ENCODE data around the gene IRF4.

The IRF4 gene

GRCh38 chr6:445571-446417 is 54.2 kb downstream of the IRF4 start:
- no peak for FAIRE-seq

GRCh38 chr6:446418-447366 is 55.1 kb downstream of the IRF4 start:
- FAIRE-seq, result no peak

GRCh38 chr6:447381-448165 is 56.0 kb downstream of the IRF4 start:
- no peak for FAIRE-seq

GRCh38 chr6:448296-449056 is 56.9 kb downstream of the IRF4 start:
- FAIRE-seq, result no peak

GRCh38 chr6:449057-449430 is 57.5 kb downstream of the IRF4 start:
- no peak for FAIRE-seq

- FAIRE-seq, result no peak
These were observed 58.2 kb downstream of the IRF4 start for GRCh38 chr6:449486-450419.

- no peak for FAIRE-seq
These were observed 59.8 kb downstream of the IRF4 start for GRCh38 chr6:451336-451735.

- FAIRE-seq, result no peak
These were observed 60.3 kb downstream of the IRF4 start for GRCh38 chr6:451847-452246.

GRCh38 chr6:452301-453067 is 60.9 kb downstream of the IRF4 start:
- FAIRE-seq, result no peak

- no peak for FAIRE-seq
These were observed 61.6 kb downstream of the IRF4 start for GRCh38 chr6:453152-453551.

GRCh38 chr6:454148-454991 is 62.8 kb downstream of the IRF4 start:
- no peak for FAIRE-seq

- FAIRE-seq, result no peak
These were observed 63.5 kb downstream of the IRF4 start for GRCh38 chr6:455006-455585.

- no peak for FAIRE-seq
These were observed 64.3 kb downstream of the IRF4 start for GRCh38 chr6:455835-456234.

- FAIRE-seq, result no peak
These were observed 64.9 kb downstream of the IRF4 start for GRCh38 chr6:456358-456867.

- FAIRE-seq, result no peak
These were observed 65.3 kb downstream of the IRF4 start for GRCh38 chr6:456887-457286.

Data from islet of Langerhans (tissue), 1 donor.